ENCODE data around the gene GALR3. TPM values are rescaled to one million over a fixed set of nuclear protein-coding genes. Genes with fewer than 3 reads are reported as not detected.
"Not testable (repeated sequence)": the region's sequence is repeated elsewhere in the genome, so short reads cannot be mapped to it uniquely, and the experiment has no call there.

The GALR3 gene
- total RNA-seq, 2 donors from 2014 or later, result not detected

GRCh38 chr22:37797874-37798500, 25.2 kb upstream of the GALR3 start:
- H3K27ac ChIP-seq, result no peak overlapping the region
- H3K36me3 ChIP-seq (replicated peaks in 1 of 2; ENCODE audit: insufficient read depth in 1 of 2, low read depth in 2 of 2), result no peaks in the 10 kb centered on the region
- no peak for ATAC-seq
- TF ChIP-seq POLR2A (IDR thresholded peaks at IDR 0.05) (no peak), CTCF (IDR thresholded peaks at IDR 0.05) (no peak)
- no peak overlapping the region for H3K4me3 ChIP-seq
- intact Hi-C loops (cut with DNase I), result no loop called here
- DNase-seq, result no peak
- peaks cover 14% of the 10 kb centered on the region for H3K4me1 ChIP-seq
- WGBS, 2 donors, result 65 to 67% methylated on average over 11 to 14 of the region's 14 CpGs
- H3K9me3 ChIP-seq, result no peaks in the 10 kb centered on the region
- H3K27me3 ChIP-seq, result no peaks in the 10 kb centered on the region

GRCh38 chr22:37799979-37800378, 23.2 kb upstream of the GALR3 start:
- H3K4me1 ChIP-seq, result peaks cover 31% of the 10 kb centered on the region
- DNase-seq; H3K27ac ChIP-seq; H3K9me3 ChIP-seq; intact Hi-C loops (cut with DNase I); ATAC-seq; H3K4me3 ChIP-seq; H3K36me3 ChIP-seq (replicated peaks in 1 of 2; ENCODE audit: insufficient read depth in 1 of 2, low read depth in 2 of 2); H3K27me3 ChIP-seq: not testable (repeated sequence)
- 73 to 81% methylated on average over 9 of the region's 9 CpGs for WGBS, 2 donors

- Histone ChIP-seq H3K9me3 (no peaks in the 10 kb centered on the region), H3K36me3 (replicated peaks in 1 of 2; ENCODE audit: insufficient read depth in 1 of 2, low read depth in 2 of 2) (no peaks in the 10 kb centered on the region), H3K27ac (peak overlapping the region; percentile 74 to 92 (median 88)), H3K27me3 (no peaks in the 10 kb centered on the region), H3K4me1 (peaks cover 38% of the 10 kb centered on the region), H3K4me3 (peak overlapping the region; percentile 57)
- DNase-seq, result peak; percentile 49 to 68 (median 60)
- TF ChIP-seq CTCF (IDR thresholded peaks at IDR 0.05), result peak in 1 of 7 experiments; percentile 13
- no peak for TF ChIP-seq POLR2A (IDR thresholded peaks at IDR 0.05)
- peak; percentile 16 for ATAC-seq
- intact Hi-C loops (cut with DNase I), result no loop called here
- 0 to 3% methylated on average over 11 to 13 of the region's 13 CpGs for WGBS, 2 donors
Measured at GRCh38 chr22:37801946-37802309, 21.3 kb upstream of the GALR3 start.

- H3K9me3 ChIP-seq, result no peaks in the 10 kb centered on the region
- H3K27ac ChIP-seq, result peak overlapping the region; percentile 74 to 92 (median 88)
- ATAC-seq, result peak; percentile 47
- H3K4me1 ChIP-seq, result peaks cover 38% of the 10 kb centered on the region
- H3K27me3 ChIP-seq, result no peaks in the 10 kb centered on the region
- no peaks in the 10 kb centered on the region for H3K36me3 ChIP-seq (replicated peaks in 1 of 2; ENCODE audit: insufficient read depth in 1 of 2, low read depth in 2 of 2)
- TF ChIP-seq CTCF (IDR thresholded peaks at IDR 0.05), result no peak
- peak; percentile 50 to 75 (median 63) for TF ChIP-seq POLR2A (IDR thresholded peaks at IDR 0.05)
- WGBS, 2 donors, result 1 to 2% methylated on average over 16 to 63 of the region's 63 CpGs
- DNase-seq, result peak; percentile 70 to 83 (median 72)
- intact Hi-C loops (cut with DNase I), result no loop called here
- H3K4me3 ChIP-seq, result peak overlapping the region; percentile 57
Measured at GRCh38 chr22:37802310-37803194, 20.6 kb upstream of the GALR3 start.

- no peaks in the 10 kb centered on the region for H3K36me3 ChIP-seq (replicated peaks in 1 of 2; ENCODE audit: insufficient read depth in 1 of 2, low read depth in 2 of 2)
- H3K27ac ChIP-seq, result peak overlapping the region; percentile 10 to 92 (median 88)
- no peak for TF ChIP-seq CTCF (IDR thresholded peaks at IDR 0.05)
- no peak for TF ChIP-seq POLR2A (IDR thresholded peaks at IDR 0.05)
- H3K9me3 ChIP-seq, result no peaks in the 10 kb centered on the region
- peaks cover 41% of the 10 kb centered on the region for H3K4me1 ChIP-seq
- DNase-seq, result no peak
- WGBS, 2 donors, result 21% methylated on average over 16 of the region's 16 CpGs
- no peaks in the 10 kb centered on the region for H3K27me3 ChIP-seq
- ATAC-seq, result no peak
- H3K4me3 ChIP-seq, result no peak overlapping the region
- intact Hi-C loops (cut with DNase I), result no loop called here
Measured at GRCh38 chr22:37803195-37803638, 20.0 kb upstream of the GALR3 start.
